Measurements from ENCODE around the gene FCN3.

DNA sequence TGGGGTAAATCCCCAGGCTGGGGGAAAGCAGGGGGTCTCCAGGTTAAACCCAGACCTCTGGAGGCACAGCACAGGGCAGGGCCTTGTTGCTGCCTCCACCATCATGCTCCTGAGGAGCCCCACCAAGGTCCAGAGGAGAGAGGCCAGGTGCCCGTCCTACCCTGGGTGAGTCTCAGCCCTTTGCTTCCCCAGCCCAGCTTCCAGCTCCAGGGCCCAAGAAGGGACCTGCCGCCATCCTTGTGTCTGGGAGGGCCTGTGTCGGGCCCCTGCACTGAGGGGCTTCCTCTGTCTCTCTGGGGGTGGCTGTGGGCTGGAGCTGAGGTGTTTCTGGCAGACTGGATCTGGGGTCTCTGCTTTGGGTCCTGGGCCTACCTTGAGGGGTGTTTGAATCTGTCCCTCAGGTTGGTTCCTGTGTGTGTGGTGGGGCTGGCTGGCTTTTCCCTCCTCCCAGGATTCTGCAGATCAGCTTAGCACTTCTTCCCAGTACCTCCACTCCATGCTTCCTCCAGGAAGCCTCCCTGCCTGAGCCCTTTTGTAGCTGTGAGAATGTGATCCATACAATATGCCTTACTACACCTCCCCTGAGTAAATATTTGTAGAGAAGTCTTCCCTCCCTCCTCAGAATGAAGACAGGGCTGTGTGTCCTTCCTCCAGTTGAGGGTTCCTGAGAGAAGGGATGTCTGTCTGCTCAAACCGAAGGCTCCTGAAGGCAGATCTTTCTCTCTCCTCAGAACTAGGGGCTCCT lies 24.0 kb upstream of the FCN3 start:
- TF ChIP-seq JUN (IDR thresholded peaks at IDR 0.05): no peak
- TF ChIP-seq KDM5A (IDR thresholded peaks at IDR 0.05): no peak
- TF ChIP-seq, protein P1, sequence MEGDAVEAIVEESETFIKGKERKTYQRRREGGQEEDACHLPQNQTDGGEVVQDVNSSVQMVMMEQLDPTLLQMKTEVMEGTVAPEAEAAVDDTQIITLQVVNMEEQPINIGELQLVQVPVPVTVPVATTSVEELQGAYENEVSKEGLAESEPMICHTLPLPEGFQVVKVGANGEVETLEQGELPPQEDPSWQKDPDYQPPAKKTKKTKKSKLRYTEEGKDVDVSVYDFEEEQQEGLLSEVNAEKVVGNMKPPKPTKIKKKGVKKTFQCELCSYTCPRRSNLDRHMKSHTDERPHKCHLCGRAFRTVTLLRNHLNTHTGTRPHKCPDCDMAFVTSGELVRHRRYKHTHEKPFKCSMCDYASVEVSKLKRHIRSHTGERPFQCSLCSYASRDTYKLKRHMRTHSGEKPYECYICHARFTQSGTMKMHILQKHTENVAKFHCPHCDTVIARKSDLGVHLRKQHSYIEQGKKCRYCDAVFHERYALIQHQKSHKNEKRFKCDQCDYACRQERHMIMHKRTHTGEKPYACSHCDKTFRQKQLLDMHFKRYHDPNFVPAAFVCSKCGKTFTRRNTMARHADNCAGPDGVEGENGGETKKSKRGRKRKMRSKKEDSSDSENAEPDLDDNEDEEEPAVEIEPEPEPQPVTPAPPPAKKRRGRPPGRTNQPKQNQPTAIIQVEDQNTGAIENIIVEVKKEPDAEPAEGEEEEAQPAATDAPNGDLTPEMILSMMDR (IDR thresholded peaks at IDR 0.05): no peak
- TF ChIP-seq PHF8 (IDR thresholded peaks at IDR 0.05; ENCODE audit: borderline replicate concordance, low read depth): no peak
- no peak for TF ChIP-seq EP300 (IDR thresholded peaks at IDR 0.05)
- TF ChIP-seq POLR2A (IDR thresholded peaks at IDR 0.05; ENCODE audit: low read length): no peak
- TF ChIP-seq, protein P2, sequence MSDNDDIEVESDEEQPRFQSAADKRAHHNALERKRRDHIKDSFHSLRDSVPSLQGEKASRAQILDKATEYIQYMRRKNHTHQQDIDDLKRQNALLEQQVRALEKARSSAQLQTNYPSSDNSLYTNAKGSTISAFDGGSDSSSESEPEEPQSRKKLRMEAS (IDR thresholded peaks at IDR 0.05): no peak
- no peak for TF ChIP-seq SMC3 (IDR thresholded peaks at IDR 0.05)
- TF ChIP-seq, protein P3, sequence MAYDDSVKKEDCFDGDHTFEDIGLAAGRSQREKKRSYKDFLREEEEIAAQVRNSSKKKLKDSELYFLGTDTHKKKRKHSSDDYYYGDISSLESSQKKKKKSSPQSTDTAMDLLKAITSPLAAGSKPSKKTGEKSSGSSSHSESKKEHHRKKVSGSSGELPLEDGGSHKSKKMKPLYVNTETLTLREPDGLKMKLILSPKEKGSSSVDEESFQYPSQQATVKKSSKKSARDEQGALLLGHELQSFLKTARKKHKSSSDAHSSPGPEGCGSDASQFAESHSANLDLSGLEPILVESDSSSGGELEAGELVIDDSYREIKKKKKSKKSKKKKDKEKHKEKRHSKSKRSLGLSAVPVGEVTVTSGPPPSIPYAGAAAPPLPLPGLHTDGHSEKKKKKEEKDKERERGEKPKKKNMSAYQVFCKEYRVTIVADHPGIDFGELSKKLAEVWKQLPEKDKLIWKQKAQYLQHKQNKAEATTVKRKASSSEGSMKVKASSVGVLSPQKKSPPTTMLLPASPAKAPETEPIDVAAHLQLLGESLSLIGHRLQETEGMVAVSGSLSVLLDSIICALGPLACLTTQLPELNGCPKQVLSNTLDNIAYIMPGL (CRISPR knock-in tag; IDR thresholded peaks at IDR 0.05; ENCODE audit: borderline replicate concordance): no peak
- TF ChIP-seq FOXS1 (CRISPR knock-in tag; IDR thresholded peaks at IDR 0.05): no peak
- TF ChIP-seq RCOR1 (IDR thresholded peaks at IDR 0.05; ENCODE audit: low read depth, low read length): no peak

Data from A549 (cell line).